HL-60 (cell line): ENCODE data around the gene STAT6.

Experiments used
- GABPA ChIP-seq: IDR thresholded peaks from 2 replicates; pipeline ENCODE4 v1.6.1; 2012; ENCODE audit warnings: low read depth
- POLR2AphosphoS5 ChIP-seq: IDR thresholded peaks from 2 replicates; pipeline ENCODE4 v1.6.1; 2012; ENCODE audit warnings: low read depth
- TF ChIP-seq, protein P1 (sequence below): IDR thresholded peaks from one replicate; pipeline ENCODE4 v1.5.1; 2011; ENCODE audit warnings: low read length, control low read depth, inconsistent platforms; ENCODE audit not compliant: insufficient read depth
- TF ChIP-seq, protein P2 (sequence below): IDR thresholded peaks from 2 replicates; pipeline ENCODE4 v1.6.1; 2012; ENCODE audit warnings: low read depth; ENCODE audit not compliant: insufficient replicate concordance

DNA sequence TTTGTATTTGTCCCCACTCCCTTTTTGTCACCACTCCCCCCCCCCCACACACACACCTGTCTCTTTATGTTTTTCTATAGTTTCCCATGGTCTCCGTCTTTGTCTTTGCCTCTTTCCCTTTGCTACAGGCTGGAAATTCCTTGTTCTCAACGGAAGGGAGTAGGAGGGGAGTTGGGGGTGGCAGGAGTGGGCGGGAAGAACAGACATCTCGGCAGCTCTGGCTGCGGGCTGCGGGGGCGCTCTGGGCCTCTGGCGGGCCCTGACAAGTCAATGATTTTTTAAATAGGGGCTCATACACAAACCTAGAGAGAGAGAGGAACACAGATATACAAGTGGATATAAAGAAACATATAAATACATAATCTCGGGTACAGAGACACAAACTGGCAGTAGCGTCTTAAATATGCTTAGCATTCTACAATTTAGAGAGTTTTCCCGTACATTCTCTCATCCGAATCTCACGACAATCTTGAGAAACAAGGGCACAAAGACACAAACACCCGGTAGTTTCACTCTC is 24.6 kb downstream of the STAT6 start:
- TF ChIP-seq, protein P1, sequence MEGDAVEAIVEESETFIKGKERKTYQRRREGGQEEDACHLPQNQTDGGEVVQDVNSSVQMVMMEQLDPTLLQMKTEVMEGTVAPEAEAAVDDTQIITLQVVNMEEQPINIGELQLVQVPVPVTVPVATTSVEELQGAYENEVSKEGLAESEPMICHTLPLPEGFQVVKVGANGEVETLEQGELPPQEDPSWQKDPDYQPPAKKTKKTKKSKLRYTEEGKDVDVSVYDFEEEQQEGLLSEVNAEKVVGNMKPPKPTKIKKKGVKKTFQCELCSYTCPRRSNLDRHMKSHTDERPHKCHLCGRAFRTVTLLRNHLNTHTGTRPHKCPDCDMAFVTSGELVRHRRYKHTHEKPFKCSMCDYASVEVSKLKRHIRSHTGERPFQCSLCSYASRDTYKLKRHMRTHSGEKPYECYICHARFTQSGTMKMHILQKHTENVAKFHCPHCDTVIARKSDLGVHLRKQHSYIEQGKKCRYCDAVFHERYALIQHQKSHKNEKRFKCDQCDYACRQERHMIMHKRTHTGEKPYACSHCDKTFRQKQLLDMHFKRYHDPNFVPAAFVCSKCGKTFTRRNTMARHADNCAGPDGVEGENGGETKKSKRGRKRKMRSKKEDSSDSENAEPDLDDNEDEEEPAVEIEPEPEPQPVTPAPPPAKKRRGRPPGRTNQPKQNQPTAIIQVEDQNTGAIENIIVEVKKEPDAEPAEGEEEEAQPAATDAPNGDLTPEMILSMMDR: no peak
- TF ChIP-seq GABPA (no peak), POLR2AphosphoS5 (no peak)
- TF ChIP-seq, protein P2, sequence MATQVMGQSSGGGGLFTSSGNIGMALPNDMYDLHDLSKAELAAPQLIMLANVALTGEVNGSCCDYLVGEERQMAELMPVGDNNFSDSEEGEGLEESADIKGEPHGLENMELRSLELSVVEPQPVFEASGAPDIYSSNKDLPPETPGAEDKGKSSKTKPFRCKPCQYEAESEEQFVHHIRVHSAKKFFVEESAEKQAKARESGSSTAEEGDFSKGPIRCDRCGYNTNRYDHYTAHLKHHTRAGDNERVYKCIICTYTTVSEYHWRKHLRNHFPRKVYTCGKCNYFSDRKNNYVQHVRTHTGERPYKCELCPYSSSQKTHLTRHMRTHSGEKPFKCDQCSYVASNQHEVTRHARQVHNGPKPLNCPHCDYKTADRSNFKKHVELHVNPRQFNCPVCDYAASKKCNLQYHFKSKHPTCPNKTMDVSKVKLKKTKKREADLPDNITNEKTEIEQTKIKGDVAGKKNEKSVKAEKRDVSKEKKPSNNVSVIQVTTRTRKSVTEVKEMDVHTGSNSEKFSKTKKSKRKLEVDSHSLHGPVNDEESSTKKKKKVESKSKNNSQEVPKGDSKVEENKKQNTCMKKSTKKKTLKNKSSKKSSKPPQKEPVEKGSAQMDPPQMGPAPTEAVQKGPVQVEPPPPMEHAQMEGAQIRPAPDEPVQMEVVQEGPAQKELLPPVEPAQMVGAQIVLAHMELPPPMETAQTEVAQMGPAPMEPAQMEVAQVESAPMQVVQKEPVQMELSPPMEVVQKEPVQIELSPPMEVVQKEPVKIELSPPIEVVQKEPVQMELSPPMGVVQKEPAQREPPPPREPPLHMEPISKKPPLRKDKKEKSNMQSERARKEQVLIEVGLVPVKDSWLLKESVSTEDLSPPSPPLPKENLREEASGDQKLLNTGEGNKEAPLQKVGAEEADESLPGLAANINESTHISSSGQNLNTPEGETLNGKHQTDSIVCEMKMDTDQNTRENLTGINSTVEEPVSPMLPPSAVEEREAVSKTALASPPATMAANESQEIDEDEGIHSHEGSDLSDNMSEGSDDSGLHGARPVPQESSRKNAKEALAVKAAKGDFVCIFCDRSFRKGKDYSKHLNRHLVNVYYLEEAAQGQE: no peak
